ENCODE data around the gene UBR4. TPM values are rescaled to one million over a fixed set of nuclear protein-coding genes. Genes with fewer than 3 reads are reported as not detected.
"Not testable (repeated sequence)": the region's sequence is repeated elsewhere in the genome, so short reads cannot be mapped to it uniquely, and the experiment has no call there.

UBR4 gene
- total RNA-seq, 1 experiment from 2014 or later, result 52.6 TPM

- in situ Hi-C loops (cut with HindIII; ENCODE audit: low pct_unique_long_range_greater_than_20kb, low sequenced_read_pairs), result no loop called here
- DNase-seq (ENCODE audit: low read depth, low spot score), result no peak
Observed at GRCh38 chr1:19222979-19223824, 13.1 kb upstream of the UBR4 start.

GRCh38 chr1:19222573-19222972 is 12.5 kb upstream of the UBR4 start:
- in situ Hi-C loops (cut with HindIII; ENCODE audit: low pct_unique_long_range_greater_than_20kb, low sequenced_read_pairs), result no loop called here
- DNase-seq (ENCODE audit: low read depth, low spot score), result no peak

- in situ Hi-C loops (cut with HindIII; ENCODE audit: low pct_unique_long_range_greater_than_20kb, low sequenced_read_pairs), result no loop called here
- no peak for DNase-seq (ENCODE audit: low read depth, low spot score)
Observed at GRCh38 chr1:19220991-19221390, 10.9 kb upstream of the UBR4 start.

GRCh38 chr1:19220080-19220846 is 10.2 kb upstream of the UBR4 start:
- in situ Hi-C loops (cut with HindIII; ENCODE audit: low pct_unique_long_range_greater_than_20kb, low sequenced_read_pairs), result no loop called here
- no peak for DNase-seq (ENCODE audit: low read depth, low spot score)

GRCh38 chr1:19219451-19219850 is 9.4 kb upstream of the UBR4 start:
- DNase-seq (ENCODE audit: low read depth, low spot score), result no peak
- in situ Hi-C loops (cut with HindIII; ENCODE audit: low pct_unique_long_range_greater_than_20kb, low sequenced_read_pairs), result no loop called here

GRCh38 chr1:19216585-19216984 is 6.5 kb upstream of the UBR4 start:
- DNase-seq (ENCODE audit: low read depth, low spot score); in situ Hi-C loops (cut with HindIII; ENCODE audit: low pct_unique_long_range_greater_than_20kb, low sequenced_read_pairs): not testable (repeated sequence)

GRCh38 chr1:19213580-19213979 is 3.5 kb upstream of the UBR4 start:
- in situ Hi-C loops (cut with HindIII; ENCODE audit: low pct_unique_long_range_greater_than_20kb, low sequenced_read_pairs), result no loop called here
- no peak for DNase-seq (ENCODE audit: low read depth, low spot score)

- in situ Hi-C loops (cut with HindIII; ENCODE audit: low pct_unique_long_range_greater_than_20kb, low sequenced_read_pairs), result no loop called here
- DNase-seq (ENCODE audit: low read depth, low spot score), result no peak
Observed at GRCh38 chr1:19212167-19212566, 2.1 kb upstream of the UBR4 start.

- DNase-seq (ENCODE audit: low read depth, low spot score), result peak; percentile 9
- in situ Hi-C loops (cut with HindIII; ENCODE audit: low pct_unique_long_range_greater_than_20kb, low sequenced_read_pairs), result no loop called here
Observed at GRCh38 chr1:19210772-19211549, 895 bp upstream of the UBR4 start.

- peak; percentile 16 for DNase-seq (ENCODE audit: low read depth, low spot score)
- in situ Hi-C loops (cut with HindIII; ENCODE audit: low pct_unique_long_range_greater_than_20kb, low sequenced_read_pairs), result no loop called here
Observed at GRCh38 chr1:19209439-19209989, 552 bp downstream of the UBR4 start.

GRCh38 chr1:19208710-19209438 is 1.2 kb downstream of the UBR4 start:
- in situ Hi-C loops (cut with HindIII; ENCODE audit: low pct_unique_long_range_greater_than_20kb, low sequenced_read_pairs), result no loop called here

GRCh38 chr1:19206947-19207346 is 3.1 kb downstream of the UBR4 start:
- in situ Hi-C loops (cut with HindIII; ENCODE audit: low pct_unique_long_range_greater_than_20kb, low sequenced_read_pairs), result no loop called here
- no peak for DNase-seq (ENCODE audit: low read depth, low spot score)

More at GRCh38 chr1:19208710-19209438, 1.2 kb downstream of the UBR4 start:
- DNase-seq (ENCODE audit: low read depth, low spot score), result no peak

- no peak for DNase-seq (ENCODE audit: low read depth, low spot score)
- in situ Hi-C loops (cut with HindIII; ENCODE audit: low pct_unique_long_range_greater_than_20kb, low sequenced_read_pairs), result no loop called here
Observed at GRCh38 chr1:19205845-19206244, 4.2 kb downstream of the UBR4 start.

- no peak for DNase-seq (ENCODE audit: low read depth, low spot score)
- in situ Hi-C loops (cut with HindIII; ENCODE audit: low pct_unique_long_range_greater_than_20kb, low sequenced_read_pairs), result no loop called here
Observed at GRCh38 chr1:19205403-19205802, 4.7 kb downstream of the UBR4 start.

- no peak for DNase-seq (ENCODE audit: low read depth, low spot score)
- in situ Hi-C loops (cut with HindIII; ENCODE audit: low pct_unique_long_range_greater_than_20kb, low sequenced_read_pairs), result no loop called here
Observed at GRCh38 chr1:19204446-19205266, 5.4 kb downstream of the UBR4 start.

- no peak for DNase-seq (ENCODE audit: low read depth, low spot score)
- in situ Hi-C loops (cut with HindIII; ENCODE audit: low pct_unique_long_range_greater_than_20kb, low sequenced_read_pairs), result no loop called here
Observed at GRCh38 chr1:19203440-19203839, 6.6 kb downstream of the UBR4 start.

All from SK-MEL-5 (cell line).